ENCODE measurements around the gene ODAD3.
"Not testable (repeated sequence)": the region's sequence is repeated elsewhere in the genome, so short reads cannot be mapped to it uniquely, and the experiment has no call there.

DNA sequence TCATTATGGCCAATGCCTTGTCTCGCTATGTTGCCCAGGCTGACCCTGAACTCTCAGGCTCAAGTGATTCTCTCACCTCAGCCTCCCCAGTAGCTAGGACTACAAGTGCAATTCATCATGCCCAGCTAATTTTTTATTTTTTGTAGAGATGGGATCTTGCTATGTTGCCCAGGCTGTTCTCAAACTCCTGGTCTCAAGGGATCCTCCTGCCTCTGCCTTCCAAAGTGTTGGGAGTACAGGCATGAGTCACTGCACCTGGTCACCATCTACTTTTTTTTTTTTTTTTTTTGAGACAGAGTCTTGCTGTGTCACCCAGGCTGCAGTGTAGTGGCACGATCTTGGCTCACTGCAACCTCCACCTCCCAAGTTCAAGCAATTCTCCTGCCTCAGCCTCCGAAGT is 40.4 kb upstream of the ODAD3 start:
- not testable (repeated sequence) for TF ChIP-seq POLR2AphosphoS5 (IDR thresholded peaks at IDR 0.05; ENCODE audit: low read depth, low read length); CTCF (IDR thresholded peaks at IDR 0.05); REST (IDR thresholded peaks at IDR 0.05; ENCODE audit: insufficient read depth in 1 of 2, low read depth in 2 of 2, low read length in 1 of 2)
